Measurements from ENCODE around the gene MIGA1. TPM values are rescaled to one million over a fixed set of nuclear protein-coding genes. Genes with fewer than 3 reads are reported as not detected.

Gene MIGA1
- total and polyA plus RNA-seq, 7 donors, result 1.2 to 22.2 (median 18.8) TPM

DNA sequence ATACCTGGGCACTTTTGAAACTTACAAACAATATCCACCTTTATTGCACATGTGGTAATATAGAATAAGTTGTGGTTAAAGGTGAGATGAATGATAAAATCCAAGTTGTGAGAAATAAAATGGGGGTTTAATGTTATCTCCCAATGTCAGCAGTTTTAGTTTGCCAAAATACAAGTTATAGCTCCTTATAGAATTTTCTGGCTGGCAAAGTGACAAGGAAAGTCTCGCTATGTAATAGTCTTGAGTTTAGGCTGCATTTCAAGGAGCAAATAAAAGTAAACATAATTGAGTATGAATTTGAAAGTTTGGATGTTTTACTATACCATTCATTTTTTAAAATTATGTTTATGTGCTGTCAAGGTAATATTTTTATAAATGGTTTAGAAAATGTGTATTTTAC lies 94.0 kb downstream of the MIGA1 start:
- H3K36me3 ChIP-seq, result peaks cover 0 to 26% (median 0%) of the 10 kb centered on the region in 4 donors
- TF ChIP-seq EP300 (IDR thresholded peaks at IDR 0.05) (no peak), POLR2A (IDR thresholded peaks at IDR 0.05) (no peak), POLR2AphosphoS5 (IDR thresholded peaks at IDR 0.05) (no peak)
- TF ChIP-seq, protein P1, sequence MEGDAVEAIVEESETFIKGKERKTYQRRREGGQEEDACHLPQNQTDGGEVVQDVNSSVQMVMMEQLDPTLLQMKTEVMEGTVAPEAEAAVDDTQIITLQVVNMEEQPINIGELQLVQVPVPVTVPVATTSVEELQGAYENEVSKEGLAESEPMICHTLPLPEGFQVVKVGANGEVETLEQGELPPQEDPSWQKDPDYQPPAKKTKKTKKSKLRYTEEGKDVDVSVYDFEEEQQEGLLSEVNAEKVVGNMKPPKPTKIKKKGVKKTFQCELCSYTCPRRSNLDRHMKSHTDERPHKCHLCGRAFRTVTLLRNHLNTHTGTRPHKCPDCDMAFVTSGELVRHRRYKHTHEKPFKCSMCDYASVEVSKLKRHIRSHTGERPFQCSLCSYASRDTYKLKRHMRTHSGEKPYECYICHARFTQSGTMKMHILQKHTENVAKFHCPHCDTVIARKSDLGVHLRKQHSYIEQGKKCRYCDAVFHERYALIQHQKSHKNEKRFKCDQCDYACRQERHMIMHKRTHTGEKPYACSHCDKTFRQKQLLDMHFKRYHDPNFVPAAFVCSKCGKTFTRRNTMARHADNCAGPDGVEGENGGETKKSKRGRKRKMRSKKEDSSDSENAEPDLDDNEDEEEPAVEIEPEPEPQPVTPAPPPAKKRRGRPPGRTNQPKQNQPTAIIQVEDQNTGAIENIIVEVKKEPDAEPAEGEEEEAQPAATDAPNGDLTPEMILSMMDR (IDR thresholded peaks at IDR 0.05), result no peak
- 94 to 97% methylated on average over 1 of the region's 1 CpG for WGBS, 2 donors
- no peaks in the 10 kb centered on the region for H3K9me3 ChIP-seq
- no peak overlapping the region for H3K27ac ChIP-seq
- no peaks in the 10 kb centered on the region for H3K4me1 ChIP-seq
- intact Hi-C loops (cut with DNase I), result no loop called here
- no peaks in the 10 kb centered on the region for H3K27me3 ChIP-seq
- no peak overlapping the region for H3K4me3 ChIP-seq
- DNase-seq, result no peak

DNA sequence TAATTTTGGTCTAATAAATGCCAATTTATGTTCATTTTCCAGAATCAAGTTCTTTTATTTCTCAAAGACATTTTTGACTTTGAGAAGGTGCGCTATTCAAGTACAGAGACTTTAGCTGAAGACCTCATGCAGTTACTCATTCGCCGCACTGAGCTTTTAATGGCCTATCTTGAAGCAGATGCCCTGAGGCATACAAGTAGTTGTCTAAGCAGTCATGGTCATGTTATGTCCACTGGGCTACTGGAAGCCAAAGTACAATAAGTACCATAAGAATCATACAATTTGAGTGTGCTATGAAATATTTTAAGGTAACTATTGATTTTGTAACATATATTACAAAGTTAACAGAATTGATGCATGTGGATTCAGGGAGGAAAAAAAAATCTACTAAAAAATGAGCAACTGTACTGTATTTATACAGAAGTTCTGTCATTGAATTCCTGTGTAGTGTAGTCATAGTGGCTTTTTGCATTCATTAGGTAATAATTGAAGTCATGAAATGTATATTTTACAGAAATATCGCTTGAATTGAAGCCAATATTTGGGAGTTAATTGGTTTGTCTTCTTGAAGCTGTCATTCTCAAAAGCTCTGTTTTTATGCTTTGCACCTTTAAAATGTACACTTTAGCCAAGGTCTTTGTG lies 95.5 kb downstream of the MIGA1 start:
- 98% methylated on average over 4 of the region's 4 CpGs for WGBS, 2 donors
- H3K27ac ChIP-seq, result no peak overlapping the region
- H3K27me3 ChIP-seq, result no peaks in the 10 kb centered on the region
- no peak for DNase-seq
- H3K4me1 ChIP-seq, result no peaks in the 10 kb centered on the region
- intact Hi-C loops (cut with DNase I), result no loop called here
- H3K4me3 ChIP-seq, result no peak overlapping the region
- H3K9me3 ChIP-seq, result no peaks in the 10 kb centered on the region
- TF ChIP-seq POLR2A (IDR thresholded peaks at IDR 0.05) (no peak), EP300 (IDR thresholded peaks at IDR 0.05) (no peak), POLR2AphosphoS5 (IDR thresholded peaks at IDR 0.05) (no peak)
- H3K36me3 ChIP-seq, result peaks cover 0 to 24% (median 0%) of the 10 kb centered on the region in 4 donors

DNA sequence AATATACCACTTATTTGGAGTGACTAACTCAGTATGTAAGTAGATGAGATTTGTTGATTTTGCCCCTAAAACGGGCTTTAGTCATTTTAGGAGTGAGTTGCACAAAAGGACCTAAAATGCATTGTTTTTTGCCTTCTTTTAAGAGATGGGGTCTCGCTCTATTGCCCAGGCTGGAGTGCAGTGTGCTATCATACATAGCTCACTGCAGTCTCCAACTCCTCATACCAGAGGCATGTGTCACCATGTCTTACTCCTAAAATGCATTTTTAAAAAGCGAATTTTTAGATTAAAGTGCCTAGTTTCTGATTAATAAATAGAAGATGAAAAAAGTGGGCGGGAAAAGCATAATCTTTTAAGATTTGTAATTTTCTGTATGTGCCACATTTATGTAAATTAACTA lies 97.4 kb downstream of the MIGA1 start:
- no peaks in the 10 kb centered on the region for H3K9me3 ChIP-seq
- peaks cover 0 to 23% (median 0%) of the 10 kb centered on the region in 4 donors for H3K36me3 ChIP-seq
- H3K4me1 ChIP-seq, result no peaks in the 10 kb centered on the region
- no peak overlapping the region for H3K4me3 ChIP-seq
- no peaks in the 10 kb centered on the region for H3K27me3 ChIP-seq
- DNase-seq, result no peak
- TF ChIP-seq POLR2AphosphoS5 (IDR thresholded peaks at IDR 0.05) (no peak), POLR2A (IDR thresholded peaks at IDR 0.05) (no peak)
- TF ChIP-seq, protein P1 (IDR thresholded peaks at IDR 0.05), result no peak
- H3K27ac ChIP-seq, result no peak overlapping the region
- 93 to 96% methylated on average over 4 of the region's 4 CpGs for WGBS, 2 donors
- intact Hi-C loops (cut with DNase I), result no loop called here

DNA sequence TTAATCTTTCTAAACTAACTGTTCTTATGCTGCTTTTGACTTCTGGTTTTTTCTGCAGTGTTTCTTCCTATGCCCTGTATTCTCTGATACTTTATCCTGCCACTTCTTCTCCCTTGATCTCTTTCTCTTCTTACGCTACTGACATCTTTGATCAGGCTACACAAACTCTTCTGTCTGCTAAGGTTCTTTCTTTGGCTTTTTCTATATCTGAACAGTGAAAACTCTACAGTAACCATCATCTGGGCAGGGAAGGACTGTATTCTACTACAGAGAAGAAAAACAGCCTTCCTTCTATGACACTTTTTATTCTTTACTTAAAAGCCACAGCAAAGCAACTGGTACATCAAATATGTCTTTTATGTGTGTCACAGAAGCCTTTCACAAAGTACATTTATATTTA lies 101.6 kb downstream of the MIGA1 start:
- intact Hi-C loops (cut with DNase I), result no loop called here
- Histone ChIP-seq H3K4me3 (no peak overlapping the region), H3K27ac (no peak overlapping the region), H3K36me3 (no peaks in the 10 kb centered on the region), H3K9me3 (no peaks in the 10 kb centered on the region), H3K4me1 (no peaks in the 10 kb centered on the region), H3K27me3 (no peaks in the 10 kb centered on the region)
- WGBS, 2 donors, result 87 to 98% methylated on average over 1 of the region's 1 CpG
- no peak for TF ChIP-seq POLR2A (IDR thresholded peaks at IDR 0.05)
- DNase-seq, result no peak

DNA sequence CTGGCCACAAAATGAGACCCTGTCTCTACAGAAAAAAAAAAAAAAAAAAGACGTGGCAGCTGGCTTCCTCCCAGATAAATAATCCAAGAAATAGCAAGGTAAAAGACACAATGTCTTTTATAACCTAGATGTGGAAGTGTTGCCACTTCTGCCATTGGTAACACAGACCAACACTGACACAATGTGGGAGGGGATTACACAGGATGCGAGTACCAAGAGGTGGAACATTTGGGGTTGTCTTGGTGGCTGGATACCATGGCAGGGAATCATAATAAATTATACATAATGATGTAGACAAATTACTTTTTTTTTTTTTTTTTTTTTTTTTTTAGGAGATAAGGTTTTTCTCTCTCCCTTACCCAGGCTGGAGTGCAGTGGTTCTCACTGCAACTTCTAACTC lies 103.0 kb downstream of the MIGA1 start:
- DNase-seq, result no peak
- intact Hi-C loops (cut with DNase I), result no loop called here
- no peaks in the 10 kb centered on the region for H3K27me3 ChIP-seq
- no peak overlapping the region for H3K4me3 ChIP-seq
- peaks cover 0 to 8% (median 3%) of the 10 kb centered on the region in 4 donors for H3K4me1 ChIP-seq
- no peaks in the 10 kb centered on the region for H3K9me3 ChIP-seq
- TF ChIP-seq EP300 (IDR thresholded peaks at IDR 0.05) (no peak), POLR2AphosphoS5 (IDR thresholded peaks at IDR 0.05) (no peak), POLR2A (IDR thresholded peaks at IDR 0.05) (no peak)
- TF ChIP-seq, protein P1 (IDR thresholded peaks at IDR 0.05), result no peak
- H3K27ac ChIP-seq, result no peak overlapping the region
- 57 to 70% methylated on average over 2 of the region's 2 CpGs for WGBS, 2 donors
- no peaks in the 10 kb centered on the region for H3K36me3 ChIP-seq

All from sigmoid colon (tissue), 7 donors.